Muscle layer of duodenum (tissue), 2 donors: ENCODE measurements around the gene KLHL33.

Source experiments
- H3K27ac ChIP-seq: one replicate; pipeline ENCODE4 v1.7.0; 2013; ENCODE audit warnings: mild to moderate bottlenecking, low read length
- H3K27me3 ChIP-seq: one replicate; pipeline ENCODE4 v1.7.0; 2013; ENCODE audit warnings: low read depth, mild to moderate bottlenecking, control low read depth, low read length
- H3K36me3 ChIP-seq, 2 donors: one replicate each; pipeline ENCODE4 v1.7.0; 2013; ENCODE audit warnings: low read length in 2 of 2, control low read depth in 1 of 2, mild to moderate bottlenecking in 1 of 2; ENCODE audit not compliant: insufficient read depth in 2 of 2, control insufficient read depth in 1 of 2
- H3K4me1 ChIP-seq, 2 donors: one replicate each; pipeline ENCODE4 v1.7.0; 2013; ENCODE audit warnings: low read length in 2 of 2, mild to moderate bottlenecking in 2 of 2, control low read depth in 1 of 2, moderate library complexity in 1 of 2; ENCODE audit not compliant: insufficient read depth in 2 of 2, control insufficient read depth in 1 of 2
- H3K4me3 ChIP-seq, 2 donors: one replicate each; pipeline ENCODE4 v1.7.0; 2013; ENCODE audit warnings: low read length in 2 of 2, low read depth in 1 of 2, mild to moderate bottlenecking in 1 of 2
- H3K9me3 ChIP-seq, 2 donors: one replicate each; pipeline ENCODE4 v1.7.0; 2013; ENCODE audit warnings: low read length in 2 of 2, control low read depth in 1 of 2, mild to moderate bottlenecking in 1 of 2; ENCODE audit not compliant: control insufficient read depth in 1 of 2
- donor health status: healthy.

KLHL33 gene

DNA sequence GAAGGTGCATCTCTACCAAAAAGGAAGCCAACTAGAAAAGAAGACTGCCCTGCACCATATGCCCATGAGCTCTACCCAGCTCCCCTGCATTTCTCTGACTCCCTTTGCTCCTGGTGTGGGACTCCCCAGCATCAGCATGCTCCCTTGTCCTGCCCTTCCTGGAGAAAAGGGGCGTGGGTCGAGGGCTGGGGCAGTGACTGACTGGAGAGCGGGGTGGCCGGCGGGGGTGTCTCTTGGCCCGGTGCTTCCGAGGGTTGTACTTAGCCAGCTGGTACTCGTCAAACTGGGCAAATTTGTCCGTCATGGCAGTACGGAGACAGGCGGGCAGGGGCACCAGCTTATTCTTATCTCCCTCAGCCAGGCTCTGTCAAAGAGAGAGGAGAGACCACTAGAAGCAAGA lies 32.4 kb downstream of the KLHL33 start:
- Histone ChIP-seq H3K27ac (no peak overlapping the region), H3K36me3 (peaks cover 71 to 85% of the 10 kb centered on the region in 2 donors), H3K27me3 (no peaks in the 10 kb centered on the region), H3K9me3 (no peaks in the 10 kb centered on the region), H3K4me1 (no peaks in the 10 kb centered on the region), H3K4me3 (no peak overlapping the region)

GRCh38 chr14:20400965-20401593 lies 34.9 kb downstream of the KLHL33 start:
- H3K36me3 ChIP-seq: peaks cover 58 to 76% of the 10 kb centered on the region in 2 donors
- H3K4me3 ChIP-seq: no peak overlapping the region
- no peak overlapping the region for H3K27ac ChIP-seq
- no peaks in the 10 kb centered on the region for H3K4me1 ChIP-seq
- no peaks in the 10 kb centered on the region for H3K27me3 ChIP-seq
- H3K9me3 ChIP-seq: no peaks in the 10 kb centered on the region

DNA sequence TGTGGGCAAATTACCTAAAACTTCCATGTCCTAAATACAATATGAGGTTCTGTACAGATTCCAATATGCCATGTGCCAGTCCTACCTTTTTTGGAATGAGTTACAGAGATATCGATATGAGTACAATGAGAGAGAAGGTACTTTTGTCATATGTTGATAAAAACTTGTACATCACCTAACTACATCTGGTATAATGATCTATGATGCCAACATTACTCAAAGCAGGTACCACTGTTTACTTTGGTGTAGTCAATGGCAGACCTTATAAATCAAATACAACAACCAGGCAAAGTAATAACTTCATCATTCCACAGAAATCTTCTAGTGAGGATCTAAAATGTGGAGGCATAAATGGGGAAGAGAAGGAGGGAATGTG lies 35.4 kb downstream of the KLHL33 start:
- H3K4me1 ChIP-seq: no peaks in the 10 kb centered on the region
- peaks cover 60 to 76% of the 10 kb centered on the region in 2 donors for H3K36me3 ChIP-seq
- no peaks in the 10 kb centered on the region for H3K9me3 ChIP-seq
- H3K27me3 ChIP-seq: no peaks in the 10 kb centered on the region
- H3K4me3 ChIP-seq: no peak overlapping the region
- no peak overlapping the region for H3K27ac ChIP-seq

GRCh38 chr14:20397511-20397910 lies 38.5 kb downstream of the KLHL33 start:
- H3K27ac ChIP-seq: no peak overlapping the region
- no peaks in the 10 kb centered on the region for H3K4me1 ChIP-seq
- peaks cover 45 to 69% of the 10 kb centered on the region in 2 donors for H3K36me3 ChIP-seq
- H3K9me3 ChIP-seq: no peaks in the 10 kb centered on the region
- no peaks in the 10 kb centered on the region for H3K27me3 ChIP-seq
- H3K4me3 ChIP-seq: no peak overlapping the region

GRCh38 chr14:20391505-20391904 lies 44.5 kb downstream of the KLHL33 start:
- Histone ChIP-seq H3K27me3 (no peaks in the 10 kb centered on the region), H3K27ac (no peak overlapping the region), H3K36me3 (peaks cover 68 to 87% of the 10 kb centered on the region in 2 donors), H3K4me1 (no peaks in the 10 kb centered on the region), H3K9me3 (no peaks in the 10 kb centered on the region), H3K4me3 (no peak overlapping the region)

DNA sequence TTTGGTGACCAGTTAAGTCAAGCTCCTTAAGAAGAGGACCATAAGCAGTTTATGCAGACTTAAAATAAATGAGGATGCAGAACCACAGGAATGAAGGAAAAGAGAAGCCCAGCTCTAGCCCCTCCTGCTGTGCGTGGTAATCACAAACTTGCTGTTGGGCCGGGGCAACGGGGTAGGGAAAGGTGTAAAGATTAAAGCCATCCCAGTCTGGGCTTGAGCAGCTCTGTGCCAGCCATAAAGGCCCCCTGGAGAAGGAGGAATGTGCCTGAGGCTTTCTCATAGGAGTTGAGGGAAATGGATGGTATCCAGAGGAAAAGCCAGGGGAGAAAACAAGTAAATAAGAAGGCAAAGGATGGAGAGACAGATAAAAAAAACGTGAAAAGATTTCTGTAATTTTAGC lies 47.8 kb downstream of the KLHL33 start:
- H3K4me3 ChIP-seq: no peak overlapping the region
- no peaks in the 10 kb centered on the region for H3K9me3 ChIP-seq
- peaks cover 76 to 87% of the 10 kb centered on the region in 2 donors for H3K36me3 ChIP-seq
- H3K27me3 ChIP-seq: no peaks in the 10 kb centered on the region
- H3K4me1 ChIP-seq: no peaks in the 10 kb centered on the region
- no peak overlapping the region for H3K27ac ChIP-seq

- no peaks in the 10 kb centered on the region for H3K4me1 ChIP-seq
- no peaks in the 10 kb centered on the region for H3K9me3 ChIP-seq
- peaks cover 80 to 92% of the 10 kb centered on the region in 2 donors for H3K36me3 ChIP-seq
- no peak overlapping the region for H3K27ac ChIP-seq
- no peak overlapping the region for H3K4me3 ChIP-seq
- no peaks in the 10 kb centered on the region for H3K27me3 ChIP-seq
Observed at GRCh38 chr14:20387576-20387975, 48.4 kb downstream of the KLHL33 start.

GRCh38 chr14:20386276-20386855 lies 49.6 kb downstream of the KLHL33 start:
- Histone ChIP-seq H3K4me1 (no peaks in the 10 kb centered on the region), H3K4me3 (no peak overlapping the region), H3K36me3 (peaks cover 80 to 92% of the 10 kb centered on the region in 2 donors), H3K27ac (no peak overlapping the region), H3K27me3 (no peaks in the 10 kb centered on the region), H3K9me3 (no peaks in the 10 kb centered on the region)

GRCh38 chr14:20384886-20385285 lies 51.1 kb downstream of the KLHL33 start:
- no peaks in the 10 kb centered on the region for H3K27me3 ChIP-seq
- no peaks in the 10 kb centered on the region for H3K9me3 ChIP-seq
- no peaks in the 10 kb centered on the region for H3K4me1 ChIP-seq
- H3K36me3 ChIP-seq: peaks cover 77 to 93% of the 10 kb centered on the region in 2 donors
- no peak overlapping the region for H3K27ac ChIP-seq
- no peak overlapping the region for H3K4me3 ChIP-seq

- H3K9me3 ChIP-seq: no peaks in the 10 kb centered on the region
- H3K4me1 ChIP-seq: no peaks in the 10 kb centered on the region
- no peak overlapping the region for H3K4me3 ChIP-seq
- no peak overlapping the region for H3K27ac ChIP-seq
- H3K36me3 ChIP-seq: peaks cover 78 to 94% of the 10 kb centered on the region in 2 donors
- H3K27me3 ChIP-seq: no peaks in the 10 kb centered on the region
Observed at GRCh38 chr14:20384321-20384720, 51.6 kb downstream of the KLHL33 start.

- Histone ChIP-seq H3K27ac (no peak overlapping the region), H3K4me3 (no peak overlapping the region), H3K4me1 (no peaks in the 10 kb centered on the region), H3K27me3 (no peaks in the 10 kb centered on the region), H3K9me3 (no peaks in the 10 kb centered on the region), H3K36me3 (peaks cover 79 to 94% of the 10 kb centered on the region in 2 donors)
Observed at GRCh38 chr14:20383636-20384035, 52.3 kb downstream of the KLHL33 start.

- Histone ChIP-seq H3K4me1 (no peaks in the 10 kb centered on the region), H3K4me3 (no peak overlapping the region), H3K9me3 (no peaks in the 10 kb centered on the region), H3K36me3 (peaks cover 79 to 94% of the 10 kb centered on the region in 2 donors), H3K27ac (no peak overlapping the region), H3K27me3 (no peaks in the 10 kb centered on the region)
Observed at GRCh38 chr14:20383032-20383431, 52.9 kb downstream of the KLHL33 start.
